A549 (cell line): Measurements from ENCODE around the gene DYNLT2. TPM values are rescaled to one million over a fixed set of nuclear protein-coding genes. Genes with fewer than 3 reads are reported as not detected.
A peak's percentile ranks its signal among the peaks of the same experiment; 100 is the strongest.

ENCODE experiments used
- ATAC-seq, 2 experiments: fragments of 200-7000 bp in 1 of 2; fragments of >200 bp in 1 of 2; cut with Nextera tagmentation in 1 of 2; cut with Tn5 transposase in 1 of 2; 3 replicates each; pipeline versions ENCODE4 v1.8.0 to v1.9.1; 2018 to 2020; ENCODE audit warnings: mild to moderate bottlenecking in 1 of 2, moderate library complexity in 1 of 2
- CTCF ChIA-PET: fragments of 300-600 bp; sonication (Branson Sonifier 250); formaldehyde crosslinking; extraction: SDS; loops from one replicate; lab custom pipeline; 2021; ENCODE audit warnings: antibody characterized with exemption, inconsistent platforms; lab: Yijun Ruan, JAX
- POLR2A ChIA-PET: fragments of 350-600 bp; formaldehyde crosslinking; extraction: SDS; loops from one replicate; lab custom pipeline; 2021; ENCODE audit warnings: antibody characterized with exemption, inconsistent platforms; lab: Yijun Ruan, JAX
- DNase-seq, 2 experiments: peaks; one replicate each; pipeline versions ENCODE4 v3.0.0 to v3.0.0-alpha.2; 2011 to 2016; ENCODE audit warnings: low read depth in 1 of 2, low spot score in 1 of 2
- FAIRE-seq: peaks from 2 replicates; lab custom pipeline; 2011; peaks lifted over from hg19 to GRCh38; lab: Jason Lieb, UNC
- H3K27ac ChIP-seq, 2 experiments: fragments of >200 bp; sonication (Bioruptor Twin); formaldehyde crosslinking; 3 replicates each; pipeline ENCODE4 v1.5.1; 2016 to 2017
- H3K4me1 ChIP-seq: fragments of >200 bp; sonication (Bioruptor Twin); formaldehyde crosslinking; 3 replicates; pipeline ENCODE4 v1.6.1; 2016
- H3K4me2 ChIP-seq: fragments of >200 bp; sonication (Bioruptor Twin); formaldehyde crosslinking; 3 replicates; pipeline ENCODE4 v1.6.1; 2016
- H3K4me3 ChIP-seq: fragments of >200 bp; sonication (Bioruptor Twin); formaldehyde crosslinking; 3 replicates; pipeline ENCODE4 v1.5.1; 2016
- H3K9me3 ChIP-seq: fragments of >200 bp; sonication (Bioruptor Twin); formaldehyde crosslinking; 3 replicates; pipeline ENCODE4 v1.6.1; 2016
- BCL3 ChIP-seq: fragments of >200 bp; sonication (Bioruptor Twin); formaldehyde crosslinking; IDR thresholded peaks from 3 replicates; pipeline ENCODE4 v1.6.1; 2016
- CBX8 ChIP-seq: fragments of 200-600 bp; sonication (generic); IDR thresholded peaks from 2 replicates; pipeline ENCODE4 v1.6.1; 2016
- E2F6 ChIP-seq: IDR thresholded peaks from 2 replicates; pipeline ENCODE4 v1.6.1; 2012; ENCODE audit warnings: low read depth, borderline replicate concordance
- ELK1 ChIP-seq: fragments of 150-350 bp; IDR thresholded peaks from 2 replicates; pipeline ENCODE4 v1.6.1; 2014; ENCODE audit warnings: low read depth, mild to moderate bottlenecking, low read length
- FOSB ChIP-seq: fragments of 250-450 bp; sonication (Bioruptor Pico); IDR thresholded peaks from 2 replicates; pipeline ENCODE4 v1.5.0; 2020; ENCODE audit warnings: mild to moderate bottlenecking, moderate library complexity
- HDAC2 ChIP-seq: fragments of 200-600 bp; sonication (generic); IDR thresholded peaks from 2 replicates; pipeline ENCODE4 v1.6.1; 2016
- HES2 ChIP-seq: fragments of >200 bp; sonication (Bioruptor Twin); formaldehyde crosslinking; IDR thresholded peaks from 2 replicates; pipeline ENCODE4 v1.6.1; 2016
- HEYL ChIP-seq: fragments of 250-450 bp; sonication (Bioruptor Pico); IDR thresholded peaks from 2 replicates; pipeline ENCODE4 v1.8.0; 2021; ENCODE audit warnings: mild to moderate bottlenecking, moderate library complexity
- HMGXB4 ChIP-seq: fragments of 250-450 bp; sonication (Bioruptor Pico); IDR thresholded peaks from 2 replicates; pipeline ENCODE4 v1.5.0; 2021; ENCODE audit warnings: mild to moderate bottlenecking, moderate library complexity, borderline replicate concordance
- JUNB ChIP-seq: fragments of >200 bp; sonication (Bioruptor Twin); formaldehyde crosslinking; IDR thresholded peaks from 2 replicates; pipeline ENCODE4 v1.6.1; 2016
- KDM1A ChIP-seq: fragments of 200-600 bp; sonication (generic); IDR thresholded peaks from 2 replicates; pipeline ENCODE4 v1.6.1; 2016; ENCODE audit warnings: low read depth, mild to moderate bottlenecking
- KDM5A ChIP-seq: fragments of 200-600 bp; sonication (generic); IDR thresholded peaks from 2 replicates; pipeline ENCODE4 v1.6.1; 2016; ENCODE audit warnings: antibody characterized with exemption, mild to moderate bottlenecking
- MAFK ChIP-seq: fragments of 450-650 bp; IDR thresholded peaks from 2 replicates; pipeline ENCODE4 v1.6.1; 2014; ENCODE audit not compliant: partially characterized antibody
- MAX ChIP-seq: IDR thresholded peaks from 2 replicates; pipeline ENCODE4 v1.6.1; 2012
- NR3C1 ChIP-seq: fragments of >200 bp; sonication (Bioruptor Twin); formaldehyde crosslinking; IDR thresholded peaks from 3 replicates; pipeline ENCODE4 v1.6.1; 2017
- PHF8 ChIP-seq: fragments of 200-600 bp; sonication (generic); IDR thresholded peaks from 2 replicates; pipeline ENCODE4 v1.6.1; 2016; ENCODE audit warnings: low read depth, mild to moderate bottlenecking, antibody characterized with exemption, moderate library complexity, borderline replicate concordance
- POLR2A ChIP-seq: IDR thresholded peaks from 2 replicates; pipeline ENCODE4 v1.6.1; 2012; ENCODE audit warnings: mild to moderate bottlenecking, low read length
- RARB ChIP-seq: fragments of 250-450 bp; sonication (Bioruptor Pico); IDR thresholded peaks from 2 replicates; pipeline ENCODE4 v1.8.0; 2021; ENCODE audit warnings: mild to moderate bottlenecking, moderate library complexity
- RNF2 ChIP-seq: fragments of 200-600 bp; sonication (generic); IDR thresholded peaks from 2 replicates; pipeline ENCODE4 v1.6.1; 2016; ENCODE audit warnings: low read depth, mild to moderate bottlenecking, antibody characterized with exemption, moderate library complexity, borderline replicate concordance
- TP53 ChIP-seq: fragments of 250-450 bp; sonication (Bioruptor Pico); IDR thresholded peaks from 2 replicates; pipeline ENCODE4 v1.5.0; 2021; ENCODE audit warnings: mild to moderate bottlenecking, moderate library complexity
- ZNF302 ChIP-seq: fragments of 250-450 bp; sonication (Bioruptor Pico); IDR thresholded peaks from 2 replicates; pipeline ENCODE4 v1.9.0; 2021; ENCODE audit warnings: inconsistent platforms, mild to moderate bottlenecking, moderate library complexity
- WGBS: methylation state at CpG from one replicate; pipeline ENCODE4 v1.1.6; 2017; ENCODE audit errors: missing lambda C conversion rate; 5-methylcytosine and 5-hydroxymethylcytosine counted together
- polyA plus RNA-seq, 4 experiments: library from polyadenylated mRNA; depleted of rRNA in 3 of 4; stranded (reverse); fragments of >200 nt; fragmentation: RNase III in 1 of 4; extraction: RNeasy Plus Mini Kit Qiagen cat#74134 plus additional on column Dnase treatment in 1 of 4; gene quantifications; 2 replicates in 3 of 4; 3 replicates in 1 of 4; pipeline ENCODE4 v1.2.3, GENCODE V29; 2011 to 2017

The DYNLT2 gene
- polyA plus RNA-seq, 2 of the 4 experiments (the other 2 are of a cell fraction) = 1.1 to 2.0 TPM

GRCh38 chr6:169724494-169725124 is 26.8 kb downstream of the DYNLT2 start, which contains the start of gene PHF10:
PHF10 (minus strand) TSS chr6:169724500; CDS start chr6:169723931, 569 bp downstream.
- WGBS = 2% methylated on average over 8 of the region's 89 CpGs
- FAIRE-seq (no peak), ATAC-seq (peak; percentile 72 to 73), DNase-seq (peak in 1 of 2 experiments; percentile 42)
- no peaks in the 10 kb centered on the region for H3K9me3 ChIP-seq
- POLR2A ChIA-PET = interaction anchor here (1.1 to 1.2 kb wide), 2 partner anchors 17 to 27 kb away, joined by 3 to 7 read pairs; partner anchors contain the start of genes DYNLT2 and ERMARD
- CTCF ChIA-PET = interaction anchor here (1.1 to 1.3 kb wide), 2 partner anchors 767 to 806 kb away, joined by 3 read pairs; no protein-coding TSS in a partner anchor
- peaks cover 22% of the 10 kb centered on the region for H3K4me1 ChIP-seq
- TF ChIP-seq ZNF302 (CRISPR knock-in tag) (no peak), HDAC2 (0 out of 2 replicates have a peak, but pooled peaks have one; percentile 21), TP53 (CRISPR knock-in tag) (no peak), BCL3 (0 out of 3 replicates have a peak, but pooled peaks have one; percentile 8), MAX (peak; percentile 93), E2F6 (peak; percentile 82), RNF2 (peak; percentile 85; the same call in 1 of the 2 replicates), POLR2A (peak; percentile 20), KDM1A (no peak)
- peak within 1 kb of the TSS; percentile 96 to 99 for H3K27ac ChIP-seq
- H3K4me3 ChIP-seq = peak within 1 kb of the TSS; percentile 77
- peak within 1 kb of the TSS; percentile 94 for H3K4me2 ChIP-seq

GRCh38 chr6:169723991-169724493 is 27.3 kb downstream of the DYNLT2 start:
- CTCF ChIA-PET = no interaction called here
- FAIRE-seq (no peak), ATAC-seq (peak; percentile 8 to 57; a peak in 5 of 6 replicates), DNase-seq (peak in 1 of 2 experiments; percentile 17)
- Histone ChIP-seq H3K27ac (peak overlapping the region; percentile 96 to 99), H3K4me3 (peak overlapping the region; percentile 77), H3K4me1 (peaks cover 28% of the 10 kb centered on the region), H3K9me3 (no peaks in the 10 kb centered on the region), H3K4me2 (peak overlapping the region; percentile 94; the same call in 2 of the 3 replicates)
- no CpG with 5 or more reads among the region's 89 CpGs for WGBS
- TF ChIP-seq RNF2 (no peak), KDM5A (no peak), HES2 (no peak), PHF8 (no peak), MAFK (no peak), JUNB (no peak), HDAC2 (no peak), NR3C1 (no peak), CBX8 (no peak), HEYL (CRISPR knock-in tag) (no peak), FOSB (CRISPR knock-in tag) (no peak), HMGXB4 (CRISPR knock-in tag) (no peak), RARB (CRISPR knock-in tag) (no peak), ELK1 (no peak), KDM1A (no peak)
- POLR2A ChIA-PET = interaction anchor here (2.8 kb wide), 1 partner anchor 22 kb away, joined by 13 read pairs; the partner anchor contains the start of genes C6orf120 and WDR27
